GM10248 (cell line): Measurements from ENCODE around the gene COMP.

Source experiments
- CTCF ChIA-PET: fragments of 300-600 bp; sonication (Branson Sonifier 250); formaldehyde crosslinking; extraction: SDS; loops from one replicate; lab custom pipeline; 2021; ENCODE audit warnings: antibody characterized with exemption; lab: Yijun Ruan, JAX
- POLR2A ChIA-PET: fragments of 350-650 bp; sonication (Branson Sonifier 250); formaldehyde crosslinking; extraction: SDS; loops from one replicate; lab custom pipeline; 2020; ENCODE audit warnings: antibody characterized with exemption; lab: Yijun Ruan, JAX
- DNase-seq: peaks from one replicate; pipeline ENCODE4 v3.0.0; 2012; ENCODE audit errors: extremely low spot score
- TF ChIP-seq, protein P1 (sequence below): IDR thresholded peaks from 2 replicates; pipeline ENCODE4 v1.5.1; 2012; ENCODE audit warnings: mild to moderate bottlenecking, low read depth; ENCODE audit errors: extremely low read depth, missing control alignments, control extremely low read depth

COMP gene

GRCh38 chr19:18778826-18779495 lies 12.1 kb downstream of the COMP start:
- ChIA-PET POLR2A (interaction anchor here (0.5 kb wide), 1 partner anchor 96 kb away, joined by 6 read pairs; no protein-coding TSS in a partner anchor), CTCF (interaction anchor here (1.0 kb wide), 1 partner anchor 19 kb away, joined by 3 read pairs; no protein-coding TSS in a partner anchor)
- TF ChIP-seq, protein P1, sequence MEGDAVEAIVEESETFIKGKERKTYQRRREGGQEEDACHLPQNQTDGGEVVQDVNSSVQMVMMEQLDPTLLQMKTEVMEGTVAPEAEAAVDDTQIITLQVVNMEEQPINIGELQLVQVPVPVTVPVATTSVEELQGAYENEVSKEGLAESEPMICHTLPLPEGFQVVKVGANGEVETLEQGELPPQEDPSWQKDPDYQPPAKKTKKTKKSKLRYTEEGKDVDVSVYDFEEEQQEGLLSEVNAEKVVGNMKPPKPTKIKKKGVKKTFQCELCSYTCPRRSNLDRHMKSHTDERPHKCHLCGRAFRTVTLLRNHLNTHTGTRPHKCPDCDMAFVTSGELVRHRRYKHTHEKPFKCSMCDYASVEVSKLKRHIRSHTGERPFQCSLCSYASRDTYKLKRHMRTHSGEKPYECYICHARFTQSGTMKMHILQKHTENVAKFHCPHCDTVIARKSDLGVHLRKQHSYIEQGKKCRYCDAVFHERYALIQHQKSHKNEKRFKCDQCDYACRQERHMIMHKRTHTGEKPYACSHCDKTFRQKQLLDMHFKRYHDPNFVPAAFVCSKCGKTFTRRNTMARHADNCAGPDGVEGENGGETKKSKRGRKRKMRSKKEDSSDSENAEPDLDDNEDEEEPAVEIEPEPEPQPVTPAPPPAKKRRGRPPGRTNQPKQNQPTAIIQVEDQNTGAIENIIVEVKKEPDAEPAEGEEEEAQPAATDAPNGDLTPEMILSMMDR = no peak
- no peak for DNase-seq

DNA sequence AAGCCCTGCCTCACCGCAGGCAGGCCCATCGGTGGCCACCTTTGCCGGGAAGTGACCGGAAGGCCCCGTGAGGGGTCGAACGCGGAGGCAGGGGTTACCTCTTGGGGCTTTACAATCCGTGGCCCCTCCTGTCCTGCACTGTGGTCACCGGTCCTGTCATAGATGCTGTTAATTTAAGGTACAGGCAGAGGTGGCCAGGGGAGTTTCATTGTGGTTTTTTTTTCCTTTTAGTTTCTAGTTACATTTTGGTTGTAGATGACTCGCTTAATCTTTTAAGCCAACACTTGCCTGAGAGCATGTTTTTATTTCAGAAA lies 13.1 kb downstream of the COMP start:
- CTCF ChIA-PET = interaction anchor here (1.0 to 1.5 kb wide), 2 partner anchors 20 to 71 kb away, joined by 3 read pairs; no protein-coding TSS in a partner anchor
- TF ChIP-seq, protein P1 = no peak
- POLR2A ChIA-PET = no interaction called here
- DNase-seq = no peak

DNA sequence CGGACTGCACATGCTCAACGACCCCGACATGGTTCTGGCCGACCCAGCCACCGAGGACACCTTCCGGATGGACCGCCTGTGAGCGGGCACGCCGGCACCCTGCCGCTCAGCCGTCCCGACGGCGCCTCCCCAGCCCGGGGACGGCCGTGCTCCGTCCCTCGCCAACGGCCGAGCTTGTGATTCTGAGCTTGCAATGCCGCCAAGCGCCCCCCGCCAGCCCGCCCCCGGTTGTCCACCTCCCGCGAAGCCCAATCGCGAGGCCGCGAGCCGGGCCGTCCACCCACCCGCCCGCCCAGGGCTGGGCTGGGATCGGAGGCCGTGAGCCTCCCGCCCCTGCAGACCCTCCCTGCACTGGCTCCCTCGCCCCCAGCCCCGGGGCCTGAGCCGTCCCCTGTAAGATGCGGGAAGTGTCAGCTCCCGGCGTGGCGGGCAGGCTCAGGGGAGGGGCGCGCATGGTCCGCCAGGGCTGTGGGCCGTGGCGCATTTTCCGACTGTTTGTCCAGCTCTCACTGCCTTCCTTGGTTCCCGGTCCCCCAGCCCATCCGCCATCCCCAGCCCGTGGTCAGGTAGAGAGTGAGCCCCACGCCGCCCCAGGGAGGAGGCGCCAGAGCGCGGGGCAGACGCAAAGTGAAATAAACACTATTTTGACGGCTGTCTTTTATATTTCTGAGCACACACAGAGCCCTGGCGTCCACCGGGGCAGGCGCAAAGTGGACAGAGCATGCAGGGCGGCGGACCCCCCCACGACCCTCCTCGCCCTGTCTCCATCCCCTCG lies 13.6 kb downstream of the COMP start:
- CTCF ChIA-PET = interaction anchor here (1.0 to 1.5 kb wide), 2 partner anchors 20 to 71 kb away, joined by 3 read pairs; no protein-coding TSS in a partner anchor
- TF ChIP-seq, protein P1 = no peak
- DNase-seq = no peak
- POLR2A ChIA-PET = no interaction called here

DNA sequence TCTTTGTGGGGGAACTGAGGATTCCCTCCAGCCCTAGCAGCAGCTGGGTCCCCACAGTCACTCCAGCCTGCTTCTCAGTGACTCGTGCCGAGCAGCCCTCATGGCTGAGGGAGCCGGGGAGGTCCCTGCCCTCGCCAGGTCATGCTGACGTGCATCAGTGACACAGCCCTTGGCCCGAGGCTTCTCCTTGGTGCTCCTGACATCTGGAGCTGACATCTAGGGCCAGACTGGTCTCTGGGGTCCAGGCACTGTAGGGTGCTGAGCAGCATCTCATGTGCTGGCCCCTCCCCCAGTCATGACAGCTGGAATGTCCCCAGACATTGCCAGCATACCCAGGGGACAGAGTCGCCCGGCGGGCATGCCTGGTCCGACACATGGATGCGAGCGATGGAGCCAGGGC lies 14.4 kb downstream of the COMP start:
- ChIA-PET POLR2A (no interaction called here), CTCF (interaction anchor here (1.5 kb wide), 1 partner anchor 72 kb away, joined by 3 read pairs; no protein-coding TSS in a partner anchor)
- DNase-seq = no peak
- TF ChIP-seq, protein P1 = no peak

DNA sequence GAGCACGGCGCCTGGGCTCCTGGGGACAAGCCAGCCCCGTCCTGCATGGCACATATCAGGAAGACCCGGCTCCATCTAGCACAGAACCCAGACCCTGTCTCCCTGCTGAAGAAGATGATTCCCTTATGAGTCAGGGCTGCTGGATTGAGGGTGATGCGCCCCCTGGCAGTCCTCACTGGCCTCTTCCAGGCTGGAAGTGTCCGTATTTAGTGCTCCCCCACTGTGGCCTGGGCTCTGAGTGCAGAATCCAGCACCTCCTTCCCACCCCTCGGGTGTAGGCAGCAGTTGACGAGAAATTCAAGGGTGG lies 14.9 kb downstream of the COMP start:
- ChIA-PET CTCF (interaction anchor here (1.3 kb wide), 1 partner anchor 15 kb away, joined by 3 read pairs; no protein-coding TSS in a partner anchor), POLR2A (no interaction called here)
- TF ChIP-seq, protein P1 = no peak
- no peak for DNase-seq

DNA sequence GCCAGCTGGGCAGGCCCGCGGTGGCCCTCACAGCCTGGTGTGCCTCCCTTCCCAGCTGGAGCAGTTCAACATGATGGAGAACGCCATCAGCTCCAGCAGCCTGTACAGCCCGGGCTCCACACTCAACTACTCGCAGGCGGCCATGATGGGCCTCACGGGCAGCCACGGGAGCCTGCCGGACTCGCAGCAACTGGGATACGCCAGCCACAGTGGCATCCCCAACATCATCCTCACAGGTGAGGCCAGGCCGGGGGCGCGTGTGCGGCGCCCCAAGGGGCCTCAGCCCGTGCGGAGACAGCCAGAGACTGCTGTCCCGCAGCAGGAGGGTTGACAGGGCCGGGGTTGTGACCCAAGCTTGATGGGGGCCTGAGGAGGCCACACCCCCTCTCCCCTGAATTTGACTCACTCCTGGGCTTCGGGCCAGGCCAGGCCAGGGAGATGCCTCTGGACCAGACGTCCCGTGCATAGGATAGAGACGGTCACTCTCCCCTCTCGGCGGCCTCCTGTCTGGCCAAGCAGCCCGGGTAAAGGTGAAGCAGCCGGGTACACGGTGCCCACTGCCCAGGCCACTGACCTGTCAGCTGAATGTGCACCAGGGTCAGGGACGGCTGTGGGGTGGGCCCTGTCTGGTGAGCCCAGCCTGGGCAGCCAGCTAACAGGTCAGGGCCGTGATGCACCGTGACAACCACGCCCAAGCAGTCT lies 15.4 kb downstream of the COMP start:
- CTCF ChIA-PET = interaction anchor here (1.3 kb wide), 1 partner anchor 15 kb away, joined by 3 read pairs; no protein-coding TSS in a partner anchor
- POLR2A ChIA-PET = no interaction called here
- TF ChIP-seq, protein P1 = no peak
- no peak for DNase-seq
